Mucosa of stomach (tissue), 1 donor: ENCODE data around the gene CCDC170.

Experiments
- H3K27me3 ChIP-seq: one replicate; pipeline ENCODE4 v1.7.0; 2013; ENCODE audit warnings: mild to moderate bottlenecking, low read length; ENCODE audit not compliant: control insufficient read depth, insufficient read depth
- H3K36me3 ChIP-seq: one replicate; pipeline ENCODE4 v1.7.0; 2013; ENCODE audit warnings: low read length; ENCODE audit not compliant: control insufficient read depth, insufficient read depth
- H3K4me1 ChIP-seq: one replicate; pipeline ENCODE4 v1.7.0; 2013; ENCODE audit warnings: mild to moderate bottlenecking, low read length; ENCODE audit not compliant: control insufficient read depth, insufficient read depth
- H3K4me3 ChIP-seq: one replicate; pipeline ENCODE4 v1.7.0; 2013; ENCODE audit warnings: low read length
- H3K9ac ChIP-seq: one replicate; pipeline ENCODE4 v1.7.0; 2013; ENCODE audit warnings: mild to moderate bottlenecking, low read length, moderate library complexity
- H3K9me3 ChIP-seq: one replicate; pipeline ENCODE4 v1.7.0; 2013; ENCODE audit warnings: mild to moderate bottlenecking, low read length, moderate library complexity; ENCODE audit not compliant: control insufficient read depth
- donor health status: Pancreatic carcinoma.

The CCDC170 gene

DNA sequence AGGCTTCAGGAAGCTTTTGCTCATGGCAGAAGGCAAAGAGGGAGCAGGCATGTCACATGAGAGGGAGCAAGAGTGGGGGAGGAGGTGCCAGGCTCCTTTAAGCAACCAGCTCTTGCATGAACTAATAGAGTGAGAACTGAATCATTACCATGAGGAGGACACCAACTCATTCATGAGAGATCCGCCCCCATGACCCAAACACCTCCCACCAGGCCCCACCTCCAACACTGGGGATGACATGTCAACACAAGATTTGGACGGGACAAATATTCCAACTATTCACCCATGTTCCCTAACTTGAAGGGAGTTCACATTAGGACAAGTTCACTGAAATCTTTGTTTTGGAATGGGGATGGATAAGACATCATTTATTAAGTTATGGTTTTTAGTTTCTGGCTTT lies 158.5 kb downstream of the CCDC170 start:
- no peak overlapping the region for H3K9ac ChIP-seq
- H3K9me3 ChIP-seq, result no peaks in the 10 kb centered on the region
- H3K4me3 ChIP-seq, result no peak overlapping the region
- no peaks in the 10 kb centered on the region for H3K4me1 ChIP-seq
- no peaks in the 10 kb centered on the region for H3K27me3 ChIP-seq
- no peaks in the 10 kb centered on the region for H3K36me3 ChIP-seq

DNA sequence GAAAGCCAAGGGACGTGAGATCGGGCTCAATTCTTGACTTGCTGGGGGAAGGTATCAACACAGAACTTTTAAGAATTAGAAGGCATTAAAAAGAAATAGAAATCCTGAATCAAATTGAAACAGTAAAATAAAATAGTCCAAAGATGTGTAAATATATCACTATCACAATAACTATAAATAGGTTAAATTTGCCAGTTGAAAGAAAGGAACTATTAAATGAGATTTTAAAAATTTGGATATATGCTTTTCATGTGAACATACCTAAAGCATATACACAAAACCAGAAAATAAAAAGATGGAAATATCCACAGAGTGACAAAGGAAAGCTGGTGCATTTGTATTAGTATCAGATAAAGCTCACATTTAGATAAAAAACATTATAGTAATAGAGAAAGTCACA lies 161.3 kb downstream of the CCDC170 start:
- no peaks in the 10 kb centered on the region for H3K4me1 ChIP-seq
- no peak overlapping the region for H3K4me3 ChIP-seq
- H3K9ac ChIP-seq, result no peak overlapping the region
- H3K27me3 ChIP-seq, result no peaks in the 10 kb centered on the region
- no peaks in the 10 kb centered on the region for H3K36me3 ChIP-seq
- no peaks in the 10 kb centered on the region for H3K9me3 ChIP-seq

DNA sequence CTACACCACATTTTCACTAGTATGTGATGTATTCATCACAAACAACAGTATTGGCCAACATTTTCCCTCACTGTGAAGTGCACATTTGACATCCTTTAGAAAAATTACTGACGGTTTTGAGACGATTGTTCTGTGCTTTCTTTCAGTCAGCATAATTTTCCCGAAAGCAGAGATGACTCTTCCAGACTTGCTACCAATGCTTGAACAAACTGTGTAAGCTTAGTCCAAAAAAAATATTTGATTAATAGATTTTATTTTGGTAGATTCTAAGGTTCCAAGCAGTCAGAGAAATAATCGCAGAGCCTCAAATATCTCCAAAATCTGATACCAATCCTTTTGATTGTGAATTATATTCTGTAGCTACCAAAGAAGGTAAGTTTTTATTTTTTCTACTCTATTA lies 162.6 kb downstream of the CCDC170 start:
- H3K9ac ChIP-seq, result no peak overlapping the region
- H3K27me3 ChIP-seq, result no peaks in the 10 kb centered on the region
- H3K4me3 ChIP-seq, result no peak overlapping the region
- H3K9me3 ChIP-seq, result no peaks in the 10 kb centered on the region
- no peaks in the 10 kb centered on the region for H3K36me3 ChIP-seq
- H3K4me1 ChIP-seq, result no peaks in the 10 kb centered on the region

DNA sequence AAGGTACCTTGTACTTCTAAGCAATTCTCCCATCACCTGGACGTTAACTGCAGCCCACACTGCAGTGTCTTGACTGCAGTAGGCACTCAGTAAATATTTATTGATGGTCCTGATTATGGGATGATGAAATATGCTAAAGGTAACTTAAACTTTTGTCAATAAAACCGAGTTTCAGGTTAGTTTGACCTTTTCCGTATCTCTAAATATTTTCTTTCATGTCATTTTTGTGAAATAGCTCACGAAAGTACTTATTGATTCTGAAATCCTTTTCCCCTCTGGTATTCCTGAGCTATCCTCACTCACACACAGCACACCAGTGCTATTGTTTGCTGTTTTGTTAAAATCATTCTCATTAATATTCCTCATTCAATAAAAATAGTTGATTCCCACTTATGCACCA lies 164.3 kb downstream of the CCDC170 start:
- Histone ChIP-seq H3K4me3 (no peak overlapping the region), H3K4me1 (peaks cover 5% of the 10 kb centered on the region), H3K27me3 (no peaks in the 10 kb centered on the region), H3K9me3 (no peaks in the 10 kb centered on the region), H3K9ac (no peak overlapping the region), H3K36me3 (no peaks in the 10 kb centered on the region)

DNA sequence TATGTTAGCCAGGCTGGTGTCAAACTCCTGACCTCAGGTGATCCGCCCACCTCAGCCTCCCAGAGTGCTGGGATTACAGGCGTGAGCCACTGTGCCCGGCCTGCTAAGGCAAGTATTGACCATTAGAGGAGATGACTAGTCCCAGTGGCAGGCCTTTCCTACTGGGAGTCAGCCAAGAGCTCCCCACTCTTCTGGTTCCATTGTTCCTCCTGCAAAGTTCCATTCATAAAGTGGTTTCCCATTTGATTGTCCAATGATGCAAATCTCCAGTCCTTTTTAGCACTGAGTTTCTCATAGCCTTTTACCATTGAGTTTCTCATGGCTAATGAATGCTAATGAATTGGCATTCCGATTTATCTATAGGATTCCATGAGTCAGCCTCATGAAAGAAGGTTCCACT lies 165.4 kb downstream of the CCDC170 start:
- Histone ChIP-seq H3K9me3 (no peaks in the 10 kb centered on the region), H3K9ac (no peak overlapping the region), H3K36me3 (no peaks in the 10 kb centered on the region), H3K4me3 (no peak overlapping the region), H3K4me1 (peaks cover 5% of the 10 kb centered on the region), H3K27me3 (no peaks in the 10 kb centered on the region)

- Histone ChIP-seq H3K27me3 (no peaks in the 10 kb centered on the region), H3K9ac (no peak overlapping the region), H3K9me3 (no peaks in the 10 kb centered on the region), H3K4me1 (peaks cover 5% of the 10 kb centered on the region), H3K4me3 (no peak overlapping the region), H3K36me3 (no peaks in the 10 kb centered on the region)
These were observed 167.7 kb downstream of the CCDC170 start for GRCh38 chr6:151661509-151661908.

GRCh38 chr6:151661928-151662327 lies 168.1 kb downstream of the CCDC170 start:
- H3K9ac ChIP-seq, result no peak overlapping the region
- H3K4me1 ChIP-seq, result peaks cover 5% of the 10 kb centered on the region
- no peaks in the 10 kb centered on the region for H3K27me3 ChIP-seq
- no peaks in the 10 kb centered on the region for H3K9me3 ChIP-seq
- H3K4me3 ChIP-seq, result no peak overlapping the region
- no peaks in the 10 kb centered on the region for H3K36me3 ChIP-seq

DNA sequence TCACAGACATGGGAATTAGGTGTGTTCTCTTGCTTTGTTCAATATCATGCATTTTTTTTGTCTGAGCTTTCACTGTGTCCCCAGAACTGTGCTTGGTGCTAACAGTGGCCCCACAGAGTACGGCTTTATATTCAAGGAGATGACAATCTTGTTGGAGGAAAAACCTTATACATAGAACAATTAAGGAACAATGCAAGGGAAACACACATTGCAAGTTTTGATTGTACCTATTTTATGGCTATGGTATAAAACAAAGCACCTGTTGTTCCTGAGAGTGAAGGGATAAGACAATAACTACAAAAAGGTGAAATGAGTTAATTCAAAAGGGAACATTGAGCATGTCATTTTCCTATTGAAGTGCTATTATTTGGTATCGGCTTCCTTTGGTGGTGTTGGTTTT lies 169.7 kb downstream of the CCDC170 start:
- no peak overlapping the region for H3K4me3 ChIP-seq
- no peaks in the 10 kb centered on the region for H3K27me3 ChIP-seq
- no peaks in the 10 kb centered on the region for H3K36me3 ChIP-seq
- H3K9ac ChIP-seq, result no peak overlapping the region
- peaks cover 11% of the 10 kb centered on the region for H3K4me1 ChIP-seq
- H3K9me3 ChIP-seq, result no peaks in the 10 kb centered on the region

DNA sequence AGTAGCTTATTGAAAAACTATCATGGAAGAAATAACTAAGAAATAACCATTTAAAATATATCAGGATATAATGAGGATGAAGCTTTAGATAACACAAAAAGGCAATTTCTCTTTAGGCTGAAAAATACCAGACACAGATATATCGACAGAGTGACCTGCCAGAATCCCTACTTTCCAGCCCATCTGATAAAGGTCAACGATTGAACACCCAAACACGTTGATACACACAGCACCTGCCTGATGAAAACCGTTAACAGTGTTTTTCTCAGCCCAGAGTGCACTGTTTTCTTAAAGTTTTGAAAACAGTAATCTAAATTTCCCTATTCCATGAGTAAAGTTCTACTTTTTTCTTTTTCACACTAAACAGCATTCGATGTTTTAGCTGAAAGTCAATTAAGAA lies 170.6 kb downstream of the CCDC170 start:
- H3K9ac ChIP-seq, result no peak overlapping the region
- no peak overlapping the region for H3K4me3 ChIP-seq
- H3K4me1 ChIP-seq, result peaks cover 20% of the 10 kb centered on the region
- no peaks in the 10 kb centered on the region for H3K36me3 ChIP-seq
- H3K9me3 ChIP-seq, result no peaks in the 10 kb centered on the region
- no peaks in the 10 kb centered on the region for H3K27me3 ChIP-seq

DNA sequence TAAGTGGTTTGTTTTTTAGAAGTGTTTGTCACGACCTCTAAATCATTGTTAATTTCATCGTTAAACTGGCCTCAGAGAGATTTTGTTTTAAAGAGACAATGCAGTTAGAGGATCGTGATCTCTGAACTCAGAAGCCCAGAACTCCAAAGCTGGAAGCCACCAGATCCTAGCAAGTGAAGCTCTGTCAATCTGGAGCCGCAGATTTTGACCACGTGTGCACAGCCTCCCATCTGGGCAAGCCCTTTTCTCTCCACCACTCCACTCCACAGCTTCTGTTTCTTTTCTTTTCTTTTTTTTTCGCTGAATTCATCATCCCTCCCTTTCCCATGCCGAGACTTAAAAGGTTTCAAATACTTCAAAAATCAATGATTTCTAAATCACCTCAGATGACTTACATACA lies 171.5 kb downstream of the CCDC170 start:
- peaks cover 22% of the 10 kb centered on the region for H3K4me1 ChIP-seq
- H3K4me3 ChIP-seq, result no peak overlapping the region
- no peak overlapping the region for H3K9ac ChIP-seq
- no peaks in the 10 kb centered on the region for H3K9me3 ChIP-seq
- H3K27me3 ChIP-seq, result no peaks in the 10 kb centered on the region
- no peaks in the 10 kb centered on the region for H3K36me3 ChIP-seq

DNA sequence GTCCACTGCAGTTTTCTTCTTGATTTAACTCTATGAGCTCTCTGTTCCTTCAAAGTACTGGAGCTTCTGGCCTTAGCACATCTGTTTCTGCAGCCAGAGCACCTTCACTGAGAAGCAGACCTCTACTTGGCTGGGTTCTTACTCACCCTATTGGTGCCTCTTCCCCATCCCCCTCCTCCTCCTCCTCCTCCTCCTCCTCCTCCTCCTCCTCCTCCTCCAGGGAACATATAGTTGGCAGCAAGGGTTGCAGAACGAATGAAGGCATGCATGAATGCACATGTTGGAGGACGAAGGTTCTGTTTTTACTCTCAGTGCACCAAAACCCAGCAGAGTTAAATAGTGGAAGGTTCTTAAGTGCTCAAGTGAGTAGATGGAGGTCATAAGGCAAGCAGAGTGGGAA lies 172.7 kb downstream of the CCDC170 start:
- H3K4me1 ChIP-seq, result peaks cover 22% of the 10 kb centered on the region
- no peaks in the 10 kb centered on the region for H3K9me3 ChIP-seq
- no peaks in the 10 kb centered on the region for H3K36me3 ChIP-seq
- H3K4me3 ChIP-seq, result no peak overlapping the region
- no peaks in the 10 kb centered on the region for H3K27me3 ChIP-seq
- H3K9ac ChIP-seq, result no peak overlapping the region

- H3K36me3 ChIP-seq, result no peaks in the 10 kb centered on the region
- H3K4me1 ChIP-seq, result peaks cover 17% of the 10 kb centered on the region
- peak overlapping the region; percentile 52 for H3K9ac ChIP-seq
- H3K9me3 ChIP-seq, result no peaks in the 10 kb centered on the region
- H3K27me3 ChIP-seq, result no peaks in the 10 kb centered on the region
- H3K4me3 ChIP-seq, result peak overlapping the region; percentile 22
These were observed 175.4 kb downstream of the CCDC170 start for GRCh38 chr6:151669208-151669560.

DNA sequence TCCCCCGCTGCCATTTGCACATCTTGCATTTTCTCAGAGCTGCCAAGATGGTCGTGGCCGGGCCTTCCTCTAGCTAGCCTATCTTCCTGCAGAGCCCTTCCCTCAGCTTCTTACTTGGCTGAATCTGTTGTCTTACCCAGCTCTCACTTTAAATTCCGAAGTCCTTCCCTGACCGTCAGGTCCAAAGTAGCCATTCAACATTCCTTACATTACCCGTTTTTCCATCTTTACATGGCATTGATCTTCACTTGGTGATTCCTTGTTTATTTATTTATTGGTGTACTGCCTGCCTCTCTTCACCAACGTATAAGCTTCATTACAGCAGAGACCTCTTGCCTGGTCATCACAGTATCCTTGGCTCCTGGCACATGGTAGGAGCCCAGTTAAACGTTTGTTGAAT lies 176.3 kb downstream of the CCDC170 start:
- Histone ChIP-seq H3K4me3 (no peak overlapping the region), H3K4me1 (peaks cover 17% of the 10 kb centered on the region), H3K9me3 (no peaks in the 10 kb centered on the region), H3K36me3 (no peaks in the 10 kb centered on the region), H3K27me3 (no peaks in the 10 kb centered on the region), H3K9ac (no peak overlapping the region)
